ENCODE data around the gene KCNE1.
"Not testable (repeated sequence)": the region's sequence is repeated elsewhere in the genome, so short reads cannot be mapped to it uniquely, and the experiment has no call there.

Gene KCNE1

DNA sequence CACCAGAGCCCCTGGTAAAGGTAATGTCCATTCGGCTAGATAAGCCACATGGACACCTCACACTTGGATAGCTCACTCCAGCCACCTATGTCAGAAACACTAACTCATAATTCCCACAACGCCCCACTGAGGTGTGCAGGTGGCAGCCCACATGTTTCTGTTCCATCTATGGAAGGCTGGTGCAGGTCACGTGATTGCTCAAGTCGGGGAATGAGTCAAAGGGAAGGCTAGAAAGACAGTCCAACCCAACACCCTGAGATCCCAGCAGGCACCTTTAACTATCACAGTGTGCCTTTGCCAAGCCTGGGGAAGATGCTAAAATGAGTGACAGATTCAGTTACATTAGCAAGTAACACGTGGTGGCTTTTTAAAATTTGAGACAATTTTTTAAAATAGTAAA is 45.3 kb upstream of the KCNE1 start:
- H3K27ac ChIP-seq, result no peak overlapping the region
- DNase-seq (ENCODE audit: low spot score), result no peak
- ChIA-PET POLR2A (ENCODE audit: low non-redundant PET) (no interaction called here), CTCF (no interaction called here)
- TF ChIP-seq, protein P1, sequence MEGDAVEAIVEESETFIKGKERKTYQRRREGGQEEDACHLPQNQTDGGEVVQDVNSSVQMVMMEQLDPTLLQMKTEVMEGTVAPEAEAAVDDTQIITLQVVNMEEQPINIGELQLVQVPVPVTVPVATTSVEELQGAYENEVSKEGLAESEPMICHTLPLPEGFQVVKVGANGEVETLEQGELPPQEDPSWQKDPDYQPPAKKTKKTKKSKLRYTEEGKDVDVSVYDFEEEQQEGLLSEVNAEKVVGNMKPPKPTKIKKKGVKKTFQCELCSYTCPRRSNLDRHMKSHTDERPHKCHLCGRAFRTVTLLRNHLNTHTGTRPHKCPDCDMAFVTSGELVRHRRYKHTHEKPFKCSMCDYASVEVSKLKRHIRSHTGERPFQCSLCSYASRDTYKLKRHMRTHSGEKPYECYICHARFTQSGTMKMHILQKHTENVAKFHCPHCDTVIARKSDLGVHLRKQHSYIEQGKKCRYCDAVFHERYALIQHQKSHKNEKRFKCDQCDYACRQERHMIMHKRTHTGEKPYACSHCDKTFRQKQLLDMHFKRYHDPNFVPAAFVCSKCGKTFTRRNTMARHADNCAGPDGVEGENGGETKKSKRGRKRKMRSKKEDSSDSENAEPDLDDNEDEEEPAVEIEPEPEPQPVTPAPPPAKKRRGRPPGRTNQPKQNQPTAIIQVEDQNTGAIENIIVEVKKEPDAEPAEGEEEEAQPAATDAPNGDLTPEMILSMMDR (conservative IDR thresholded peaks at IDR 0.05; ENCODE audit: low read depth), result no peak

DNA sequence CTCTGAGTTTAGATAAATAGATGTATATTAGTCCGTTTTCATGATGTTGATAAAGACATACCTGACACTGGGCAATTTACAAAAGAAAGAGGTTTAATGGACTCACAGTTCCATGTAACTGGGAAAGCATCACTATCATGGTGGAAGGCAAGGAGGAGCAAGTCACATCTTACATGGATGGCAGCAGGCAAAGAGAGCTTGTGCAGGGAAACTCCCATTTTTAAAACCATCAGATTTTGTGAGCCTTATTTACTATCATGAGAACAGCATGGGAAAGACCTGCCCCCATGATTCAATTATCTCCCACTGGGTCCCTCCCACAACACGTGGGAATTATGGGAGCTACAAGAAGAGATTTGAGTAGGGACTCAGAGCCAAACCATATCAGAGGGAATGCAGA is 42.7 kb upstream of the KCNE1 start:
- DNase-seq (ENCODE audit: low spot score); H3K27ac ChIP-seq; POLR2A ChIA-PET (ENCODE audit: low non-redundant PET): not testable (repeated sequence)
- CTCF ChIA-PET, result interaction anchor here (0.6 kb wide), 1 partner anchor 14 kb away, joined by 3 read pairs; no protein-coding TSS in a partner anchor

DNA sequence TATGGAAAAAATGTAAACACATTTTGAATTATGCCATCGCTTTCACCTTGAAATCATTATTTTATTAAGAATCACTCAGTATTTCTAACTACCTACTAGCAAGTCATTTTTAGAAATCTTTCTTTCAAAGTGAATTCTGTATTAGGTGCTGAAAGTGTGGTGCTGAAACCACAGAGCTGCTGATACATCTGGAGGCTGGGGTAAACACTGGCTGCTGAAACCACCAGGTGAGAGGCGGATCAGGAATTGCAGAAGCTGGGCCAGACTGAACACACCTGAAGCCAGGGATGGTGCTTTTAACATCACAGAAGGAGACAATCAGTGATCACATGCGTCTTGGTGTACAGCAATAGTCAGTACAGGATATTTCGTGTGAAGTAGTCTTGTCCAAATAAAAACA is 42.2 kb upstream of the KCNE1 start:
- TF ChIP-seq, protein P1 (conservative IDR thresholded peaks at IDR 0.05; ENCODE audit: low read depth), result no peak
- no peak overlapping the region for H3K27ac ChIP-seq
- ChIA-PET CTCF (no interaction called here), POLR2A (ENCODE audit: low non-redundant PET) (no interaction called here)
- no peak for DNase-seq (ENCODE audit: low spot score)

DNA sequence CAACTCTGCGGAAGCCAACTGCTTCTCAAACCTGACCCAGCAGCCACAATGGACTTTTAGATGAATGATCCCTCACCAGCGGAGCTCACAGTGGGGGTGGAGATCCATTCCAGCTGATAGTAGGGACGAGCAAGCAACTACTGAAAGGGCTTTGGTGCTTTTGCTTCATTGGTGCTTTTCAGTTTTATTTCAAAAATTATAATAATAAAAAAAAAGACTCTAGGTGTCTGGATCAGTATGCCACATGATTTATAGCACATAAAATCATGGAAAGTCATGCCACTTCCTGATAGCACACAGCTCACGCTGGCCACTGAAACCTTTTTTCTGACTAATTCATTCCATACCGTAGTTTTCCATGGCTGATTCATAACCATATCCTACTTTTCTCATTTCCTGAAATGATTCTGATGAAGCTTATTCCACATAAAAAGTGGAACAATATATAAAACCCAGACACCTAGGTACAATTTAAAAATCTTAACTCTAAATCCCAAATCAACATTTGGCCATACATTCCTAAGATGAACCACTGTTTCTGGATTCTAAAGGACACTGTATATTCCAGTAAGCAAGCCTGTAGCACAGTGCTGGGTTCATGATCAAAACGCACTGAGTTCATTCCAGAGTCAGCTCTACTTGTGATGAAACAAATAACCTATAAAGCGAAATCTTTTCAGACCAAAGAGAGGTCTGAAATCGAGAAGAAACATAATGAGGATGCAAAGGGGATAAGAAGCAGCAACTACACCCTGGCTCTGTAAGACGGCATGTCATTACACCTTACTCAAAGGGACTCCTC is 41.3 kb upstream of the KCNE1 start:
- TF ChIP-seq, protein P1 (conservative IDR thresholded peaks at IDR 0.05; ENCODE audit: low read depth), result no peak
- H3K27ac ChIP-seq, result peak overlapping the region; percentile 38; the same call in 1 of the 2 replicates
- DNase-seq (ENCODE audit: low spot score), result peak; percentile 53
- CTCF ChIA-PET, result interaction anchor here (1.4 kb wide), 1 partner anchor 50 kb away, joined by 8 read pairs; no protein-coding TSS in a partner anchor
- POLR2A ChIA-PET (ENCODE audit: low non-redundant PET), result no interaction called here

DNA sequence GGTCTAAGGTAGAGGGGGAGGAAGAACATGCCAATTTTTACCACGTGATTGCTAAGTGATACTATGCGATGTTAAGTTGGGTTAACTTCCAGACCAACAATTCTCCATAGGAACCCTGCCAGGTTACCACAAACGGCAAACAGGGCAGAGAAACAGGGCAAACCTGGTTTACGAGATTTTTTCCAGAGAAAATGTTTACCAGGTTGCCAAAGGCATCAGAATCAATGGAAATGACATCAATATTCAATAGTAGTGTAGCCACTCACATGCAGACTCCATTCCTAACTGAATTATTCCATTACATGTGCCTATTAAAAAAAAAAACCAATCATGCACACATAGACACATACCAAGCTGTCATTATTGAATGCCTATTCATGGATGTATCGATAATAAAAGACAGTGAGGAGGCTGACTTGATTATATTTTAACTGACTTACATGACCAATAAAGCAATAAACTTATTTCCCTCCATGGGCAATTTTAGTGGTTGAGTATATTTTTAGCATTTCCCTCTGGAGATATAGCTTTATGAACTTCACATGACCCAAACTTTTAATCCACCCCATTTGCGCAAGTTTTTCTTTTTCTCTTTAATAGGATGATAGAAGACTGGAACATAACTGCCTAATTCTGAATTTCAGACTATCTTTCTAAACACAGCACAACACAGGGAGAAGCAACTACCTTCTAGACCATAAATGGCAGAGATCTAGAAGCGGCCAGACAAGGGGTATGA is 40.5 kb upstream of the KCNE1 start:
- no peak for DNase-seq (ENCODE audit: low spot score)
- ChIA-PET POLR2A (ENCODE audit: low non-redundant PET) (no interaction called here), CTCF (interaction anchor here (1.4 kb wide), 1 partner anchor 51 kb away, joined by 8 read pairs; no protein-coding TSS in a partner anchor)
- peak overlapping the region; percentile 38; the same call in 1 of the 2 replicates for H3K27ac ChIP-seq
- TF ChIP-seq, protein P1 (conservative IDR thresholded peaks at IDR 0.05; ENCODE audit: low read depth), result no peak

DNA sequence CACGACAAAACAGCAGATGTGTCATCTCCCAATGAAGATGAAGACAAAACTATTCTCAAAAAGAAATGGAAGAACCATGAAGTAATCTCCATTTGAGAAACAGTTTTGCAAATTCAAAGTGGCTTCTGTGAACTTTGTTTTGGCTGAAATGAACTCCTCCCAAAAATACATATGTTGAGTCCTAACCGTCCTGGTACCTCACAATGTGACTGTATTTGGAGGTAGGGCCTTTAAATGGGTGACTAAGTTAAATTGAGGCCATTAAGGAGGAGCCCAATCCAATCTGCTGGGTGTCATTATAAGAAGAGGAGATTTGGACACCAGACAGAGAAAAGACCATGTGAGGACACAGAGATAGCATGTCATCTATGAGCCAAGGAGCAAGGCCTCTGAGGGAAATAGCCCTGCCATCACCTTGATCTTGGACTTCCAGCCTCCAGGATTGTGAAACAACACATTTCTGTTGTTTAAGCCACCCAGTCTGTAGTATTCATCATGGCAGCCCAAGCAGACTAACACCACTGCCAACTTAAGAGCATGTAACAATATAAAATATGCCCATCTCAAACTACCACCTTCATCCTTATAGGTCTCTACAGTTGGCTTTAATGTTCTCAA is 38.3 kb upstream of the KCNE1 start:
- H3K27ac ChIP-seq, result no peak overlapping the region
- TF ChIP-seq, protein P1 (conservative IDR thresholded peaks at IDR 0.05; ENCODE audit: low read depth), result no peak
- ChIA-PET POLR2A (ENCODE audit: low non-redundant PET) (no interaction called here), CTCF (no interaction called here)
- no peak for DNase-seq (ENCODE audit: low spot score)

Data from RWPE1 (cell line).